ENCODE measurements around the gene KCNF1. TPM values are rescaled to one million over a fixed set of nuclear protein-coding genes. Genes with fewer than 3 reads are reported as not detected.

The KCNF1 gene
- total and polyA plus RNA-seq, 2 of the 8 experiments (the other 6 are each of a cell fraction or from before 2014, with no cell fraction given), result 0.48 to 1.5 TPM

DNA sequence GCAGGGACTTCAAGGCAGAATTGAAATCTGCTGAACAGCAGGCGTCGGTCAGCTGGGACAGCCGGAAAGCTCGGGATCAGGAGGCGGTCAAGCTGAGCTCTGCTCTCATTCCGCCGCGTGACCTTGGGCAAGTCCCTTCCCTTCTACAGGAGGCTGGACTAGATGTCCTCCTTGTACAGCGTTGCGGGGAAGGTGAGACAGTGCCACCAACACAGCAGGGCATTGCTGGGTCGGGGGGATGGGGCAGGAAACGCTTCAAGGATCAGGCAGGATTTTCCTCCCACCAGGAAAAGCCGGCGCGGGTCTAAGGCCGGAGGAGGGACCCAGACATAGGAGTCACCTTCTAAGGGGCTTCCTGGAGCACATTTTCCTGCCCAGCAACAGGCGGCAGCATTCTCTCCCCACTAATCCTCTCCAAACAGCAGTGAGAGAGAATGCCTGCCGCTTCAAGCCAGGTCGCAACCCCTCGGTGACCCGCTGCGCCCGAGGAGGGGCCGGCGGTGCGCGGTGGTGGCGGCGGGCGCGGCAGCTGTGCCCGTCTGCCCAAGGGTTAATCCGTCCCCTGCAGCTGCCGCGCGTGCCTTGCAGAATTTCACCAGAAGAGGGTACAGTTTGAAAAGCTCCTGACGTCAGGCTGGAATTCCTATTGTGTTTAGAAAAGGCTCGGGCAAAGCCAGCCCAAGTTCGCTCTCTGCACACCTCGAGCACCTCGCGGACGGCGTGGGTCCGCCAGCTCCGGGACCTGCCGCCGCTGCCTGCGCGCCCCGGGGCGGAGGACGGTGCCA, at the start of gene KCNF1 (continued):
- no peak for TF ChIP-seq SP4 (IDR thresholded peaks at IDR 0.05; ENCODE audit: low read length)
- no peak for TF ChIP-seq GTF2F1 (IDR thresholded peaks at IDR 0.05; ENCODE audit: borderline replicate concordance, low read depth, low read length)
- no peak for TF ChIP-seq TCF12 (IDR thresholded peaks at IDR 0.05; ENCODE audit: low read depth, low read length)
- no peak for TF ChIP-seq CHD1 (IDR thresholded peaks at IDR 0.05; ENCODE audit: low read depth, low read length)
- TF ChIP-seq TBP (IDR thresholded peaks at IDR 0.05; ENCODE audit: low read depth, low read length), result no peak
- TF ChIP-seq CBX8 (IDR thresholded peaks at IDR 0.05; ENCODE audit: borderline replicate concordance, low read depth, low read length), result no peak
- TF ChIP-seq EGR1 (IDR thresholded peaks at IDR 0.05; ENCODE audit: borderline replicate concordance, low read depth, low read length), result no peak
- TF ChIP-seq, protein P1, sequence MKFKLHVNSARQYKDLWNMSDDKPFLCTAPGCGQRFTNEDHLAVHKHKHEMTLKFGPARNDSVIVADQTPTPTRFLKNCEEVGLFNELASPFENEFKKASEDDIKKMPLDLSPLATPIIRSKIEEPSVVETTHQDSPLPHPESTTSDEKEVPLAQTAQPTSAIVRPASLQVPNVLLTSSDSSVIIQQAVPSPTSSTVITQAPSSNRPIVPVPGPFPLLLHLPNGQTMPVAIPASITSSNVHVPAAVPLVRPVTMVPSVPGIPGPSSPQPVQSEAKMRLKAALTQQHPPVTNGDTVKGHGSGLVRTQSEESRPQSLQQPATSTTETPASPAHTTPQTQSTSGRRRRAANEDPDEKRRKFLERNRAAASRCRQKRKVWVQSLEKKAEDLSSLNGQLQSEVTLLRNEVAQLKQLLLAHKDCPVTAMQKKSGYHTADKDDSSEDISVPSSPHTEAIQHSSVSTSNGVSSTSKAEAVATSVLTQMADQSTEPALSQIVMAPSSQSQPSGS (IDR thresholded peaks at IDR 0.05; ENCODE audit: low read length), result 0 out of 2 replicates have a peak, but pooled peaks have one; percentile 19
- TF ChIP-seq ASH2L (IDR thresholded peaks at IDR 0.05; ENCODE audit: low read length), result no peak
- TF ChIP-seq, protein P2, sequence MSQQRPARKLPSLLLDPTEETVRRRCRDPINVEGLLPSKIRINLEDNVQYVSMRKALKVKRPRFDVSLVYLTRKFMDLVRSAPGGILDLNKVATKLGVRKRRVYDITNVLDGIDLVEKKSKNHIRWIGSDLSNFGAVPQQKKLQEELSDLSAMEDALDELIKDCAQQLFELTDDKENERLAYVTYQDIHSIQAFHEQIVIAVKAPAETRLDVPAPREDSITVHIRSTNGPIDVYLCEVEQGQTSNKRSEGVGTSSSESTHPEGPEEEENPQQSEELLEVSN (IDR thresholded peaks at IDR 0.05), result no peak
- TF ChIP-seq HDAC2 (IDR thresholded peaks at IDR 0.05; ENCODE audit: borderline replicate concordance in 1 of 2, low read depth in 2 of 2, low read length in 2 of 2), result peak in 1 of 2 experiments; percentile 64; a peak in 1 of 4 replicates
- no peak for TF ChIP-seq HDAC6 (IDR thresholded peaks at IDR 0.05; ENCODE audit: low read depth, low read length)
- no peak for TF ChIP-seq RBBP5 (IDR thresholded peaks at IDR 0.05; ENCODE audit: borderline replicate concordance, low read depth, low read length)
- no peak for TF ChIP-seq SP1 (IDR thresholded peaks at IDR 0.05; ENCODE audit: low read depth, low read length)
- no peak for TF ChIP-seq BRCA1 (IDR thresholded peaks at IDR 0.05; ENCODE audit: low read depth, low read length)
- TF ChIP-seq KDM5A (IDR thresholded peaks at IDR 0.05; ENCODE audit: low read length), result no peak
- TF ChIP-seq YY1 (IDR thresholded peaks at IDR 0.05; ENCODE audit: low read depth, low read length), result no peak
- TF ChIP-seq, protein P3, sequence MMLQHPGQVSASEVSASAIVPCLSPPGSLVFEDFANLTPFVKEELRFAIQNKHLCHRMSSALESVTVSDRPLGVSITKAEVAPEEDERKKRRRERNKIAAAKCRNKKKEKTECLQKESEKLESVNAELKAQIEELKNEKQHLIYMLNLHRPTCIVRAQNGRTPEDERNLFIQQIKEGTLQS (IDR thresholded peaks at IDR 0.05; ENCODE audit: insufficient read depth, low read depth, low read length), result no peak
- no peak for TF ChIP-seq POU5F1 (IDR thresholded peaks at IDR 0.05; ENCODE audit: low read depth, low read length)
- TF ChIP-seq EP300 (IDR thresholded peaks at IDR 0.05; ENCODE audit: borderline replicate concordance in 1 of 2, low read depth in 2 of 2, low read length in 2 of 2), result no peak
- TF ChIP-seq NRF1 (IDR thresholded peaks at IDR 0.05; ENCODE audit: low read depth, low read length), result no peak
- TF ChIP-seq SP2 (IDR thresholded peaks at IDR 0.05; ENCODE audit: low read length), result no peak
